ENCODE data around the gene FTO. TPM values are rescaled to one million over a fixed set of nuclear protein-coding genes. Genes with fewer than 3 reads are reported as not detected.

FTO gene
- total and polyA plus RNA-seq, 2 donors: 57.0 to 112 TPM

DNA sequence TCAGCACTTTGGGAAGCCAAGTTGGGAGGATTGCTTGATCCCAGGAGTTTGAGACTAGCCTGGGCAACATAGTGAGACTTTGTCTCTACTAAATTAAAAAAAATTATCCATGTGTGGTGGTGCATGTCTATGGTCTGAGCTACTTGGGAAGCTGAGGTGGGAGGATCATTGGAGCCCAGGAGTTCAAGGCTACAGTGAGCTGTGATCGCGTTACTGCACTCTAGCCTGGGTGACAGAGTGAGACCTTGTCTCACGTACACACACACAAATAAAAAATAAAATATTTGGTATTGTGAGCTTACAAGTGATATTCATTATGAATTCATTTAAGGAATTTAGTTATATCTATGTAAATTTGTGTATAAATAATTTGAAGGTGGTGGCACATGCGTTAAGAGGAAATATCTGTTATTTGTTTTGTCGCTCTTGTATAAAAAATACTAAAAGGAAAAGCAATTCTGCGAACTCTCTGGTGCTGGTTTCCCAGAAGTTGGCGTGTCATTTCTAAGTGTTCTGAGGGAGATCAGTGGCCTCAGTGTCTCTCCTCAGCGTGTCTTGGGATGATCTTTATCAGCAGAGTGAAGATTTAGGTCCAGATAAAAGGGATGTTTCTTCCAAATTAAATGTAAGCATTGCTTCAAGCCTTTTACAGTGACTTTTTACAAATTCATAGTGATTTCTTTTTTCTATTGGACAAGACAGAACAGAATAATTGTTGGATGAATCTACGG, 187.6 kb downstream of the FTO start:
- Histone ChIP-seq H3K4me3 (ENCODE audit: low read depth, low read length) (no peak overlapping the region), H3K27ac (ENCODE audit: low read depth) (no peak overlapping the region), H3K36me3 (ENCODE audit: insufficient read depth) (no peaks in the 10 kb centered on the region), H3K4me1 (ENCODE audit: insufficient read depth) (no peaks in the 10 kb centered on the region)
- no peak for DNase-seq (ENCODE audit: extremely low spot score)
- 79% methylated on average over 9 of the region's 9 CpGs for WGBS

DNA sequence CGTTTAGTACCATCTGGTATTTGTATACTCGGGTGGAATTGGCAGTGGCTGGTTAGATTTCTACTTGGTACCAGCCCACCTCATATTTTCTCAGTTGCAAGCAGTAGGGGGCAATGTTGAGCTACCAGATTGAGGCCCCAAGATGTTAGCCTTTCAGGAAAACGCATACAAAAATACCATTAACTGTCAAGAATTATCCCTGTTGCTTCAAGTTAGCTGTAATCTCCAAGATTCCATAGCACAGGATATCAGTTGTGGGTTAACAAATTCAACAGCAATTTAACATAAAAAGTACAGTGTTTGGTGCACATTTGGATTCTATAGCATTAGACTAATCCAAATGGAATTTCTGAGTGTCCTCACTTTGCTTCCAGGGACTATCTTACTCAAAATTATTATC, 188.2 kb downstream of the FTO start:
- no peaks in the 10 kb centered on the region for H3K4me1 ChIP-seq (ENCODE audit: insufficient read depth)

DNA sequence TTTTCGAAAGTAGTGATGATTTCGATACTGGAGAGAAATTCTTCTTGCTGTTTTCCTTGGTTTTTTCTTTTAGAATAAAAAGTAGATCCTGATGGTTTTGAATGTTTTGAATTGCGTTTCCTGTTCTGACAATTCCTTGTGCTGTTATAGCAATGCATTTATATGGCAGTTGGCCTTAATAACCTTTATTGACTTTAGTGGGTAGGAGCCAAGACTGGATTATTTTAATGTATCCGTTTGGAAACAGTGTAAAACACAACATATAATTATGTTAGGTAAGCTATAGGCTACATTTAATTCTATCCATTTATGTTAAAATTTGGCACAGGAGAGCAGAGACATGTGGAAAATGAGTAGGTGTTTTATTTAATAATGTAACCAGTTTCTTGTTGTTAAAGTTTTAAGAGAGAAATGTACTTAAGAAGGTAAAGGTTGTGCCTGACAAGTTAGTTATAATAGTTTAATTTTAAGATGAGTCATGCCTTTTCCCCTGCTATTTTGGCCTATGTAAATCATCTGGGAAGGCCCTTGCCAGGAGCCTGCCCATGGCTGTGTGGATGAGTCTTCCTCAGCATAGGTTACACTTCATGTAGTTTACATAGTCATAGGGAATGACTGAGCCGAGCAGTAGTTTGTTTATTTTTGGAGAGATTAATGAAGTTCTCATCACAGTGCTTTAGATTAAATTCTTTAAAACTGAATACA, 189.9 kb downstream of the FTO start:
- DNase-seq (ENCODE audit: extremely low spot score): no peak
- H3K27ac ChIP-seq (ENCODE audit: low read depth): no peak overlapping the region
- H3K4me1 ChIP-seq (ENCODE audit: insufficient read depth): no peaks in the 10 kb centered on the region
- H3K4me3 ChIP-seq (ENCODE audit: low read depth, low read length): no peak overlapping the region
- H3K36me3 ChIP-seq (ENCODE audit: insufficient read depth): no peaks in the 10 kb centered on the region
- whole genome bisulfite sequencing: 63% methylated on average over 5 of the region's 5 CpGs

More for the DNA sequence above, 188.2 kb downstream of the FTO start:
- Histone ChIP-seq H3K27ac (ENCODE audit: low read depth) (no peak overlapping the region), H3K36me3 (ENCODE audit: insufficient read depth) (no peaks in the 10 kb centered on the region), H3K4me3 (ENCODE audit: low read depth, low read length) (no peak overlapping the region)
- peak; percentile 40 for DNase-seq (ENCODE audit: extremely low spot score)
- 13% methylated on average over 3 of the region's 3 CpGs for WGBS

DNA sequence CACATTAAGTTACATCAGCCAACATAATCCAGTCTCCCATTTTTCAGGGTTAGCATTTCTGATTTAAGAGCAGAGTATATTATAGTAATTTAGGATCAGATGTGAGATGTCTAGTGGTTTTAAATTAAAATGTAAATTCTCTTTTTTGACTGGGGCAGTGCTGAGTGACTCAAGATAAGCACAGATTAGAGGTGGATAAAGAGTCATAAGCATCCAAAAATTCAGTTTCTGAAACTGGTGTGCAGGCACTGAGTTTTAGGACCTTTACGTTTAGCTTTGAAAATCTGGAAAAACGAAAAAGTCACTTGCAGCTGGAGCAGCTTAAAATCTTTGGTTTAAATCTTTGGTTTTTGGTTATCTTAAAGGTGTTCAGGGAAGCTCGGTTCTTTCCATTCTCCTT, 190.7 kb downstream of the FTO start:
- H3K4me3 ChIP-seq (ENCODE audit: low read depth, low read length): no peak overlapping the region
- H3K4me1 ChIP-seq (ENCODE audit: insufficient read depth): no peaks in the 10 kb centered on the region
- WGBS: 90% methylated on average over 3 of the region's 3 CpGs
- H3K36me3 ChIP-seq (ENCODE audit: insufficient read depth): no peaks in the 10 kb centered on the region
- DNase-seq (ENCODE audit: extremely low spot score): no peak
- H3K27ac ChIP-seq (ENCODE audit: low read depth): no peak overlapping the region

DNA sequence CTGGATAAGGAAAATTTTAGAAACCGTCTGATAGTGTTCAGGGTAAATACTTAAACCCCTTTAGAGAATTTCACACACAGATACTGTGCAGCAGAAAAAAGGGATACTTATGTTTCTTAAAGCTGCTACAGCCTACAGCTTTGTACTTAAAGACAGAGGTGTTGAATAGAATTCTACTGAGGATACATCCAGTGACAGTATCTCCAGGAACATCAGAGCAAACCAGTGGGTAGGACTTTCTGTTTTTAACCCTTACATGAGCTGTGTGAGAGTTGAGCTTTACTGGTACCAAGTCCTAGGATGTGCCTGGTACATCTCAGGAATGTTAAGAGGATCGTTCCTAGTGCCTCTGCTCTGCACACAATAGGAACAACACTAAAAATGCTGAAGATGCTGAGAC, 191.5 kb downstream of the FTO start:
- H3K4me1 ChIP-seq (ENCODE audit: insufficient read depth): no peaks in the 10 kb centered on the region
- H3K27ac ChIP-seq (ENCODE audit: low read depth): no peak overlapping the region
- H3K36me3 ChIP-seq (ENCODE audit: insufficient read depth): no peaks in the 10 kb centered on the region
- WGBS: 83% methylated on average over 2 of the region's 2 CpGs
- DNase-seq (ENCODE audit: extremely low spot score): no peak
- H3K4me3 ChIP-seq (ENCODE audit: low read depth, low read length): no peak overlapping the region

DNA sequence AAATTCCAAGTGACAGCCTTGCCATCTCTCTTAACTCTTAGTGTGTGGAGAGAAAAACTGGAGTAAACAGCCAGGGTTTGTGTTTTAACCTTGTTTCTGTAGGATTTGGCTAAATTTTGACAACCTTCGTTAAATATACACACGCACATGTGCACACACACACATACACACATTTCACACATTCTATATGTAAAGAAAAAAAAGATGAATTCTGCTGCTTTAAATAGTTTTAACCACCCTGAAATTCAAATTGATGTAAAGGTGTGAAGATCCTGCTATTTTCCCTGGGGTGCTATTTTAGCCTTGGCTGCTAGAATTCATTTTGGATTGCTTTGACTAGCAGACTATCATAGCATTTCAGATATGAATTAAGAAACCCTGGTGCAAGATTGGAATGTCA, 191.9 kb downstream of the FTO start:
- H3K4me1 ChIP-seq (ENCODE audit: insufficient read depth): no peaks in the 10 kb centered on the region
- DNase-seq (ENCODE audit: extremely low spot score): no peak
- WGBS: over 99% methylated on average over 2 of the region's 2 CpGs
- H3K36me3 ChIP-seq (ENCODE audit: insufficient read depth): no peaks in the 10 kb centered on the region
- H3K4me3 ChIP-seq (ENCODE audit: low read depth, low read length): no peak overlapping the region
- no peak overlapping the region for H3K27ac ChIP-seq (ENCODE audit: low read depth)

DNA sequence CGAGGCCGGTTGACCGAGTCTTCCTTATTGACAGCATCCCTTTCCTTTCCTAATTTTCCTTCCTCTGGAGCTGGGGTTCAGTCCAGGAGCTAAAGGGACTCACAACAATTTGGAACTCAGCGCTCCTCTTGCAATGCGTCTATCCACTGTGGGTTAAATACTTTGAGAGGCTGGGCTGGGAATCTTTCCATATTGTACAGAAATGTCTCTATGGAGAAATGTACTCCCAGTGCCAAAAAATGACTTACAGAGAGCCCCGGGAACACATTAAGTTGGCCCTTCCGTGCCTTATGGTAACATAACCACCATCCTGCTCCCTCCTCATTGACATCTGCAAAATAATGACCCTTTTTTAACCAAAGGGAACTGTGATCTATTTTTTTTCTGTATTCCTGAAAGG, 192.8 kb downstream of the FTO start:
- Histone ChIP-seq H3K4me1 (ENCODE audit: insufficient read depth) (no peaks in the 10 kb centered on the region), H3K27ac (ENCODE audit: low read depth) (no peak overlapping the region), H3K4me3 (ENCODE audit: low read depth, low read length) (no peak overlapping the region), H3K36me3 (ENCODE audit: insufficient read depth) (no peaks in the 10 kb centered on the region)
- WGBS: 78% methylated on average over 7 of the region's 7 CpGs
- no peak for DNase-seq (ENCODE audit: extremely low spot score)

DNA sequence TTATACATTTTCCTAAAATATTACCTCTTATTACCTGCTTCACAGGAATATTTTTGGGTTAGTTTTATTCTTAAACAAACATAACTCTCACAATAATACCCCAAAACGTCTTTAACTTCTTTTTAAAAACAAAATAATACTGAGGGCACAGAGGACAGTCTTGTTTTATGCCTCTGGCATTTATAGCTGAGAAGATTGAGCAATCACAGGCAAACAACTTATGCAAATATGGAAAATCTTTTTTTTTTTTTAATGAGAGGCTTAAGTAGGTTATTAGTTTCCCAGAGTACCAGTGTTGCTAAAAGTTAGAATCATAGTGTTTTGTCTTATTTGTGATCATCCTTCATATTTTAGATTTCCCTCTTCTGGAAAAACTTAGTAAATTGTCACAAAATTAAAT, 195.0 kb downstream of the FTO start:
- Histone ChIP-seq H3K4me3 (ENCODE audit: low read depth, low read length) (no peak overlapping the region), H3K36me3 (ENCODE audit: insufficient read depth) (no peaks in the 10 kb centered on the region), H3K27ac (ENCODE audit: low read depth) (no peak overlapping the region), H3K4me1 (ENCODE audit: insufficient read depth) (no peaks in the 10 kb centered on the region)
- 29% methylated on average over 1 of the region's 1 CpG for WGBS
- DNase-seq (ENCODE audit: extremely low spot score): no peak

DNA sequence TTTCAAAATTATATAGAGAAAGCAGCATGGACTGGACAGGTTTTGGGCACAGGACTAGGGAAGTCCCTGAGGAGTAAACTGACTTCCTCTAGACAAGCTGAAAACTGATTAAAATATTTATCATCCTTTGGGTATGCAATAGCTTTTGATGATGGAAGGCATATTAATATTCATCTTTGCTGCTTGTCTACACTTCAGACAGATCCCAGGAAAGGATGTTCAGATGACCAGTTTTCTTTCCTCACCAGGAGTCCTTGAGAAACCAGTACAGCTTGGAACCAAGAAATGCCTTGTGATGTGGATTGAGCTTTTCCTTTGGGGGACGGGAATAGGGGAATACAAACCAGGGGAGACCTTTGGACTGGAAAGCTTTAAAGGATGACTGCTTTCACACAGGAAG, 195.5 kb downstream of the FTO start:
- no peaks in the 10 kb centered on the region for H3K4me1 ChIP-seq (ENCODE audit: insufficient read depth)
- WGBS: 86% methylated on average over 1 of the region's 1 CpG

DNA sequence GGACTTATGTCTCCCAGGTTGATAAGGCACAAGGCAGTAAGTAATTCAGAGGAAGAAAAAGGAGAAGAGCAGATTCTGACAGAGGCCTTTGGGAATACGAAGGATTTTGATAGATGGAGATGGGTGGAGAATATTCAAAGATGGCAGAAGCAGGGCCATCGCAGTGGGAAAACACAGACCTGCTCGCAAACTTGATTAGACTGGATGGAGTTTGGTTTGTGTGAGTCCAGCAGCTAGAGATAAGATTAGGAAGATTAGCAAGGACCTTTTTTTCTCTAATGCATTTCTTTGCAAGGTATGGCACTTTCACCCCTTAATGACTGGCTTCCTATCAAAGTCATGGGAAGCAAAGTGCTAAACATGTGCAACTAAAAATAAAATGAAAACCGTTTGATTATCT, 196.7 kb downstream of the FTO start:
- no peaks in the 10 kb centered on the region for H3K36me3 ChIP-seq (ENCODE audit: insufficient read depth)
- 76% methylated on average over 4 of the region's 4 CpGs for WGBS
- no peak overlapping the region for H3K27ac ChIP-seq (ENCODE audit: low read depth)
- DNase-seq (ENCODE audit: extremely low spot score): no peak
- no peaks in the 10 kb centered on the region for H3K4me1 ChIP-seq (ENCODE audit: insufficient read depth)
- H3K4me3 ChIP-seq (ENCODE audit: low read depth, low read length): no peak overlapping the region

More for the DNA sequence above, 195.5 kb downstream of the FTO start:
- Histone ChIP-seq H3K36me3 (ENCODE audit: insufficient read depth) (no peaks in the 10 kb centered on the region), H3K4me3 (ENCODE audit: low read depth, low read length) (no peak overlapping the region), H3K27ac (ENCODE audit: low read depth) (no peak overlapping the region)
- no peak for DNase-seq (ENCODE audit: extremely low spot score)

DNA sequence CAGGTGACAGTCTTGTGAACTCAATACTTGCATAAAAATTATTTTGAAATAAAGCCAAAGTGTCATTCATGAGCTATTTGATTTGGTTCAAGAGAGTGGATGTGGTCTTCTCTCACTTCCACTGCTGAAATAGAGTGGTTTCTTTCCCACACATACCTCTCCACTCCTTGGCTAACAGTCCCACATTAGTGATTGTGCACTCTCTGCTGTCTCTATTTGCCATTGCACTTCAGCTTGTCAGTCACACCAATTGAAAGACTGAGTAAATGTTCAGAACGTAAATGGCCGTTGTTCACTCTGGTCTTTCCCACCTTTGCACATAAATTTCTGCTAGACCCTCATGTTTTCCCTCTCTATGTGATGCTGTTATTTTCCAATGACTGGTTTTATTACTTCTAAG, 197.5 kb downstream of the FTO start:
- Histone ChIP-seq H3K4me3 (ENCODE audit: low read depth, low read length) (no peak overlapping the region), H3K27ac (ENCODE audit: low read depth) (no peak overlapping the region), H3K36me3 (ENCODE audit: insufficient read depth) (no peaks in the 10 kb centered on the region), H3K4me1 (ENCODE audit: insufficient read depth) (no peaks in the 10 kb centered on the region)
- 96% methylated on average over 2 of the region's 2 CpGs for WGBS
- no peak for DNase-seq (ENCODE audit: extremely low spot score)

DNA sequence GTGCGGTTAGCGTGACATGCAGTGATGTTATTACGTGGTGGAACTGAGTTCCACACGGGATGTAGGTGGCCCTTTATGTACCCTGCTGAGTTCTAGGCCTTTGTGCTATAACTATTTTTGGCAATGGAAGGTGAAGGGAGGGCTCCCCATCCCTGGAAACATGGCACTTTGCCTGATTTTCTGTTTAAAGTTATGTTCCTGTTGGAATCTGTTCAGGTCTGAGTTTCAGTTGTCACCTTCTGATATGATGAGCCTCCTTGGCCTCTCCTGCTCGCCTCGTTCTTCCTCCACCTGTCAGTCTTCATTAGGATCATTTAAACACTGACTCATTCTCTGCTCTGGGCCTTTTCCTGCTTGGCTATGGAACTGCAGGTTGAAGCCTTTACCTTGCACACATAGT, 200.6 kb downstream of the FTO start:
- Histone ChIP-seq H3K27ac (ENCODE audit: low read depth) (no peak overlapping the region), H3K4me3 (ENCODE audit: low read depth, low read length) (no peak overlapping the region), H3K4me1 (ENCODE audit: insufficient read depth) (no peaks in the 10 kb centered on the region), H3K36me3 (ENCODE audit: insufficient read depth) (no peaks in the 10 kb centered on the region)
- 84% methylated on average over 6 of the region's 6 CpGs for WGBS
- no peak for DNase-seq (ENCODE audit: extremely low spot score)

DNA sequence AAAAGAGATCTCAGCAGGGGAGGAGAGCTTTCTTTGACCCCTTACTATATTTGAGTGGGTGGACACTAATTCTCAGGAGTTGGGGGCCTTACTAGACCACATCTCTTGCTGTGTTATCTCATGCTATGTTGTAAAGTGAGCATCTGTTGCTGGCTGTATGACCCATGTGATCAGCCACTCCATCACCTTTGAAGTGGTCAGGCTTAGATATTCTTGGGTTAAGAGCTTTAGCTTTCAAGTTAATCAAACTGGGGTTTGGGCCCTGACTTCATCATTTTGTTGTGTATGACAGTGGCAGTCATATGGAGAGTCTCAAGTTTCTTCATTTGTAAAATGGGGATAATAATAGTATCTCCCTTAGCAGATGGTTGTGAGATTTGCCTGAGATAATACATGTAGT, 201.1 kb downstream of the FTO start:
- no peak overlapping the region for H3K27ac ChIP-seq (ENCODE audit: low read depth)
- no peaks in the 10 kb centered on the region for H3K36me3 ChIP-seq (ENCODE audit: insufficient read depth)

DNA sequence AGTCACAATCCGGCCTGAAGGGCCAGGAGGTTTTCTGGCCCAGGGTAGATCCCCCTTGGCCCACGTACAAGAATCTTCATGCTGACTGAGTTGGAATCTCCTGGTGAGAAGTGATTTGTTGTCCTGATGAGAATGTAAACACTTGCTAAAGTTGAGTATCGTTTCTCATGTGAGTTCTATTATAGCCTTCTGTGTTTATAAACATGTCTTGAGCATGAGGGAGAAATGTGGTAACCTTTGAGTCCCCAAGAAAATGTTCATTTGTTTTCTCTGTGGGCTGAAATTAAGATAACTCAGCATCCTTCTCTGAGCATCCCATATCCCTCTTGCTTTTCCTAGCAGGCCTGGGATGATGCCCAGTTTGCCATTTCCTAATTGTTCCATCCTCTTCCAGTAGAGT, 204.8 kb downstream of the FTO start:
- H3K36me3 ChIP-seq (ENCODE audit: insufficient read depth): no peaks in the 10 kb centered on the region
- H3K4me3 ChIP-seq (ENCODE audit: low read depth, low read length): no peak overlapping the region
- no peaks in the 10 kb centered on the region for H3K4me1 ChIP-seq (ENCODE audit: insufficient read depth)
- no peak for DNase-seq (ENCODE audit: extremely low spot score)
- WGBS: 33% methylated on average over 3 of the region's 3 CpGs
- H3K27ac ChIP-seq (ENCODE audit: low read depth): no peak overlapping the region

More for the DNA sequence above, 201.1 kb downstream of the FTO start:
- no peak for DNase-seq (ENCODE audit: extremely low spot score)
- Histone ChIP-seq H3K4me3 (ENCODE audit: low read depth, low read length) (no peak overlapping the region), H3K4me1 (ENCODE audit: insufficient read depth) (no peaks in the 10 kb centered on the region)

Measured in urinary bladder (tissue), 4 donors.